Activated CD4-positive, alpha-beta T cell treated with anti-CD3 and anti-CD28 coated beads, Interleukin-2, Interleukin-6, amounts not matched to agents 100 ng/mL and 50 ng/mL, durations not matched to agents 16 hours and 8 hours (primary cell): ENCODE measurements around the gene GRIK3.

Source experiments
- DNase-seq: peaks from one replicate; pipeline ENCODE4 v3.0.0-alpha.2; 2020

Gene GRIK3

DNA sequence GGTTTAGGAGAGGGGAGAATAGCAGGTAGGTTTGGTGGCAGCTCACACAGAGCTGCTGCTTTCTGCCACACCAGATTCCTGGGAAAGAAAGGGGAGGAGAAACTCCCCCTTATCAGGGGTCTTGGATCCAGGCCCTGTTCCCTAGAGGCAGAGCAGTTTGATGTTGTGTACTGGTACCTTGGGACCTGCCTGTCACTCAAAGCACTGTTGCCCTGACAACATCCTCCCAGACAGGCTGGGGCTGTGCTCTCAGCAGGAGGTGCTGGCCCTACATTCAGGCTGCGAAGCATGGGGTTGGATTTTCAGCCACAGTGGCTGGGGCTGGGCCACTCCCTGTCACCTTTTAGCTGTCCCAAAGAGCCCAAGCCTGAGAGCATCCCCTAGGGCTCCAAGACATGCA is 188.0 kb downstream of the GRIK3 start:
- no peak for DNase-seq

DNA sequence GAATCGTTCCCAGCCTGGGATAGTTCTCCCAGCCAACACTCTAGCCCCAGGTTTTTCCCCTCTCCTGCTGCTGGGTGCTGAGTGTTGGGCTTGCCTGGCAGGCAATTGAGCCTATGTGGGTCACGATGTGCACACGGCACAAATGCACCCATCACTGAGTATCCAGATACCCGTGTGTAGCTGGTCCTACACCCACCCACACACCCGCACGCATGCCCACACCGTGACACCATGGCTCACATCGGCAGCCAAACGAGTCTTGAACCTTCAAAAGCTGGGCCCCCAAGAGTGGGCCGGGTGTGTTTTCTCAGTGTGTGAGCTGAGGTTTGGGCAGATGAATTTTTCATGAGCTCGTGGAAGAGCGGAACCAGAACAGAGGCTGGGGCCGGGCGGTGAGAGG is 188.5 kb downstream of the GRIK3 start:
- DNase-seq: no peak

DNA sequence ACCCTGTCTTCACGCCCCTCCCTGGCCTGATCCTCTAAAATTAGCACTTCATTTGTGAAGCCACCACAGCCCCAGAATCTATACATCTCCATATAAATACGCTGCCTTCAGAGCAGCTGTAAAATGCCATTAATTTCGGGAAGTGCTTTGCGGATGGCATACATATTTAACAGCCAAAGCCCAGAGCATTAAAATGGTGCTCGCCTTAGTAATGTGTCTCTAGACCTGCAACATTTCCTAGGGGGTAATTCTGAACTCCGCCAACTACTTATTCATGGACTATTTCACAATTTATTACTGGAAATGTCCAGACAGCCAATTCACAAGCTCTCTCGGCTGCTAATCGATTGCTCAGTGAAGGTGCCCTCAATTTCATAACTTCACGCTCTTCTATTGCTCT is 189.4 kb downstream of the GRIK3 start:
- DNase-seq: no peak

DNA sequence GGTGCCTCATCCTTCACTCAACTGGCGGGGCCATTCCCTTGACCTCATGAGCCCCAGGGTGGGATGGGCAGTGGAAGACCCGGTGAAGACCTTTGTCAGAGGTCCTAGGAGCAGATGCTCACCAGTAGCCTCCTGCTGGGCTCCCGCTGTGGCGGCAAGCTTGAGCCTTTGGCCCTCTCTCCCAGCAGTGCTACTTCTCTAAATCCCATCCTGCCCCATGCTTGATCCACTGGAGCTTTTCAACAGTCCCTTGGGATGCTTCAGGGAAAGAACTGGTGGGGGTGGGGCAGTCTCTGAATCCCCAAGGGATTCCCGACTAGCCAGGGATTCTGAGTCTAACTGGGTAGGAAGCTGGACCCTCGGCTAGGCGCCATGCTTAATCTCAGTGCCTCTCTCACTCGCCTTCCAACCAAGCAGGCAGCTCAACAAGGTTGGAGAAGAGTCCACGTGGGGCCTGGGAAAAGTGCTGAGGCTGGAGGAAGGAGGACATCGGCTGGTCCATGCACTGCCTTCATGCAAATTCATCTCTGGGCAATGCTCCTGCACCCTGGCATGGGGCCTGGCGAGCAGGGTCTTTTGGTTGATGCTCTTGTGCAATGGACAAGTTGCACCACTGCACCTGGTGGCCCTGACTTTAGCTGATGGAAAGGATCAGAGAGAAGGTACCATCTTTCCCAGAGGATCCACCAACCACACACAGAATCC is 190.3 kb downstream of the GRIK3 start:
- no peak for DNase-seq

- DNase-seq: no peak
These were observed 191.3 kb downstream of the GRIK3 start for GRCh38 chr1:36843027-36843426.

DNA sequence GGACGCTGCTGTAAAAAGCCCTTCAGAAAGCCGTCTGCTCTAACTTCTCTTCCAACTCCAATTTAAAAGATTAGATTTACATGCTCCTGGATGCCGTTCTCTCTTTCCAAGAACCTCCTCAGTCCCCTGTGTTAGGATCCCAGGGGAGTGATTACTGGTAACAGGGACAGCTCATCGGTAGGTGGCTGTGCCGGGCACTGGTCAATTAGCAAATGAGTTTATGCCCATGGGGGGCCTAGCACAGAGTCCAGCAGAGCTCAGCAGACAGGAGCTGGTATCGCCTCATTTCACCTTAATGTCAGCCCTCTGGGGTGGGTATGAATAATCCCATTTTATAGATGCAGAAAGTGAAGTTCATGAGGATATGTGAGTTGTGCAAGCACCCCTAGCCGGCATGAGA is 191.9 kb downstream of the GRIK3 start:
- no peak for DNase-seq

GRCh38 chr1:36839485-36839884 is 194.8 kb downstream of the GRIK3 start:
- DNase-seq: no peak

DNA sequence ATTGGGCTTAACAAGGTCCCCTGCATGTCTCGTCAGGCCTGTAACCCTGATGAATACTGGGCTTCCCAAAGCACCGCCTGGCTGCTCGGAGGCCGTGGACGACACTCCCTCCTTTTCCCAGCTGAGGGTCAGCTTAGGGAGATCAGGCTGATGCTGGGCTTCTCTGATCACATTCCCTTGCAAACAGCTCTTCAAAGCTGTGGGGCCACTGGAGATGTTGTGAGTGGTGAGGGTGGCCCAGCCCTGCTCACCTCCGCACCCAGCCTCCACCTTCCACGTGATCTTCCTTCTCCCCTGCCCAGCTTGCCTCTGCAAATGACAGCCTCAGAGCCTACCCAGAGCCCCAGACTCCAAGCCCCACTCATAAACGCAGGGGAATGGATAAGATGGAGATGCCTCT is 195.4 kb downstream of the GRIK3 start:
- no peak for DNase-seq

DNA sequence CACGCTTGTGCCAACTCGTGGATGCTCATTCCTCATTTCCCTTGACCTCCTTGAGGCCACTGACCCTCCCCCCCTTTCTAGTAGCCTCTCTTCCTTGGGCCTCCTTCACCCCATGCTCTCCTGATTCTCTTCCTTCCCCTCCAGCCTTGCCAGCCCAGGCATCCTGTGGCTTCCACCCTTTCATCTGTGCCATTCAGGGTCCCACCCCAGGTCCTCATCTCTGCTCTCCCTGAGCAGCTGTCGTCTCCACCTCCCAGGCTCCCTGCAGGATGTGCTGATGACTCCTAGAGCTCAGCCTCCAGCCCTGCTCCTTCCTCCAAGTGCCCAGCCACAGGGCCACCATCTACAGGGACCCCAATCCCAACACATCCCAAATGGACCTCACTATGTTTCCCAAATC is 197.4 kb downstream of the GRIK3 start:
- no peak for DNase-seq

DNA sequence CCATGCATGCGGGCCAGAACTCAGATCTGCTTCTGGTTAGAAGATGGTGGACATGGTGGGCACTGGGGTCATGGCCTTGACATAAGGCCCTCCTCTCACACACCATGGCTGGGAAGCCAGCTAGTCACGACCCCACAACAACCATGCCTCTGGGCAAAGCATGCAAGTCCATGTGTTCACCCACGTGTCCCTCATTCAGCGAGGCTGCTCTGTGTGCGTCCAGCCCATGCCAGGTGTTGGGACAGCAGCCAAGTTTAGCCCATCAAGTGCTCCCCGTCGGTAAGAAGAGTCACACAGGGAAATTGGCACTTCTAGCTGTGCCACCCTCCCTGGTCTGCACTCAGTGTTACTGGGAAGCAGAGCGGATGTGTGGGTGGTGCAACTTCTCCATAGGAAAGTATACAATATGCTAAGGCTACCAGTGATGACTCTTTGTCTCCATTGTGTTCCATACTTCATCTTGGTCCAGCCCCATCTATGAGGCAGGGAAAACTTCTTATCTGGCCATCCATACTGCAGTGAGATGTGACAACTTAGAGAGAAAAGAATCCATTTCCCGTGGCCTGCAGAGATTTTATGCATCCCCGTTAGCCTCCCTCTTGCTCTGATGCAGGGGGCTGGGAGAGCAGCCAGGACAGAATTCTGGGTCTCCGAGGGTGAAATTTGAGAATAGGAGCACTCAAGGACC is 198.0 kb downstream of the GRIK3 start:
- no peak for DNase-seq

DNA sequence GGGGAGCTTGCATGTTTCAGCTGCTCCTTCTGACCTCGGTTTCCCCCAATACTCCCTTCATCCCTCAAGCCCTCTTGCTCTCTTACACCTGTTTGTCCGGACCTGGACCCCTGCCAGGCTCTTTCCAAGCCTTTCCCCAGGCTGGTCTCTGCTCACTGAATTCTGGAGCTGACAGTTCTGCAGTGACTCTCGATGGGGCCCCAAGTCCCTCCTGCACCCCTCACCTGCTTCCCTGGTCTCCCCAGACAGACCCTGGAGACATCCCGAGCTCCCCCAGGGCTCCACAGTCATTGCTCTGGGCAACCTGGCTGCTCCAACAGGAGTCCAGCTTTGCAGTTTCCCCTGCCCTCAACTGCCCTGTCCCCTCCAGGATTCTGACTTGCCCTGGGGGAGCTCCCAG is 198.6 kb downstream of the GRIK3 start:
- no peak for DNase-seq

DNA sequence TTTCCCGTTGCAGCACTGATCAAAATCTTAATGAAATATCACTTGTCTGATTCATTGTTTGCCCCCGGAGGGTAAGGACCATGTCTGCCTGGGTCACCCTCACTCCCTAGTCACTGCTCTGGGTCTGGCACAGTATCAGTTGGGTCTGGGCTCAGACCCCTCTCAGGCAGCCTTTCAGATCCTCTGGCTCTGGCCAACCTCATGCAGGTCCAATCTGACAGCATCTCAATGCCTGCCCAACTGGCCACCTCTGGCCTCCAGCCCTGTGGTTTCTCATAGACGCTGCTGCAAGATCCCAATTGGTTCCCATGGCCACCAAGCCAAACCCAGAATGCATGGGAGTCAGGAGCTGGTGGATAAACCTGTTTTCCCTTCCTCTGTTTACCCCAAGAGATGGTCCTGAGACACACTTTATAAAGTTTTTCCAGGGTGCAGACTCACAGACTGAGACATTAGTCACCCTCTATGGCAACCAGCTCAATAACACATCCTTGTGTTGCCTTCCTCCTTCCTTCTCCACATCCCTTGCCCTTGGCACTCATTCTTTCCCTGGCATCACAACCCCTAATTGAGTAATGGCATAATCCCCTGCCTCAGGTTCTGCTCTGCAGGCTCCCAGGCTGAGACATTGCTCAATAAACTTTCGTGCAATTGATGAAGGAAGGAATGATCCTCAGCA is 199.2 kb downstream of the GRIK3 start:
- DNase-seq: no peak

DNA sequence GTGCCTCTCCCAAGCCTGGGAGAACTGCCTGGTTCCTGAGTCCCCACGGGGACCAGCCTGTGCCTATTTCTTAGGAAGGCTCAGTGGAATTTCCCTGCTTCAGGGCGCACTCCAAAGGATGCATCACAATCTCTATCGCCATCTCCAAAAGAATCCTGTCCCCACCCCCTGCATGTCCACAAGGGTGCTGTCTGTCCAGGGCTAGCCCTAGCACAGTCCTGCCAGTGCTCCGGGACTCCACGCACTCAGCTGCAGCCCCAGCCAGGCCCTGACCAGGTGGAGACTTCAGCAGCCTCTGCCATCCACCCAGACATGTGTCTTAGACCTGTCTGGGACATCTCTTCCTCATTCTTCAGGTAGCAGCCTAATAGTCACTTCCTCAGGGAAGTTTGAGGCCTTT is 199.7 kb downstream of the GRIK3 start:
- no peak for DNase-seq

DNA sequence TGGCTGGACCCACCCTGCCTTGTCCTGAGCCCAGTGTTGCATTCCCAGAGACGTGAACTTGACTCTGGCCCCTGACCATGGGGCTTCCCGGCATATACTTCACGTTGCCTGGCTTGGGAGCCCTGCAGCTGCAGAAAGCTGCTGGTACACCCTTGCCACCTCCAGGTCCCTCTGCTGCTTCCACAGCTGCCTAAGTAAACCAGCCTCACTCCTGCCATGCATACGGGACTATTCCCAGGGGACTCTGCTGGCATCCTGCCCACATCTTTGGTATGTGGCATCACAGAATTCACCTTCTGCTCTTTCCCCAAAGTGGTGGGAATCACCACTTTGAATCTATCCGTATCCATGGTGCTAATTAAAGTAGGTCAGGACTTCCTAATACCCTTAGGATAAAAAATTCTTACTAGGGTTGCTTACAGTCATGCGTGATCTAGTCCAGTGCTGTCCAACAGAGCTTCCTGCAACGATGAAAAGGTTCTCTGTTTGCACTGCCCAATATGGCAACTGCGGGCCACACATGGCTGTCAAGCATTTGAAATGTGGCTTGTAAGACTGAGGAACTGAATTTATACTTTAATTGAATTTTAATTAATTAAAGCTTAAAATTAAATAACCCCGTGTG is 203.0 kb downstream of the GRIK3 start:
- no peak for DNase-seq

- no peak for DNase-seq
These were observed 204.4 kb downstream of the GRIK3 start for GRCh38 chr1:36829961-36830360.

DNA sequence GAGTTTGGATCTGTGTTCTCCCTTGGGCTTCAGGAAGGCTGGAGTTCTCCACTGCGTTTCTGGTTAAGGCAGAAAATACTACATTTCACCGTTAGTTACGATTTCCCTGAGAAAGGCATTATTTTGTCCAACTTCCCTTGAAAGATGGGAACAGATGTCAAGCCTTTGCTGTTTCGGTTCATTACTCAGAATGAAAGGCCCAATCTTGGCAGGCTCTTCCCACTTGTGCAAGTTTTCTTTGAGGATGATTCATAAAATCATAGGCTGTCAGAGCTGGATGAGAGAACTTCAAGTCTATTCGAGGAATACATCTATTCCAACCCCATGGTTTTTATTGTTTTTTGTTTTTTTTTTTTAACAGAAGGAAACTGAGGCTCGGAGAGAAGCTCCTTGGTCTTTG is 205.2 kb downstream of the GRIK3 start:
- no peak for DNase-seq

- DNase-seq: no peak
These were observed 209.1 kb downstream of the GRIK3 start for GRCh38 chr1:36825226-36825625.

- no peak for DNase-seq
These were observed 209.9 kb downstream of the GRIK3 start for GRCh38 chr1:36824390-36824861.

DNA sequence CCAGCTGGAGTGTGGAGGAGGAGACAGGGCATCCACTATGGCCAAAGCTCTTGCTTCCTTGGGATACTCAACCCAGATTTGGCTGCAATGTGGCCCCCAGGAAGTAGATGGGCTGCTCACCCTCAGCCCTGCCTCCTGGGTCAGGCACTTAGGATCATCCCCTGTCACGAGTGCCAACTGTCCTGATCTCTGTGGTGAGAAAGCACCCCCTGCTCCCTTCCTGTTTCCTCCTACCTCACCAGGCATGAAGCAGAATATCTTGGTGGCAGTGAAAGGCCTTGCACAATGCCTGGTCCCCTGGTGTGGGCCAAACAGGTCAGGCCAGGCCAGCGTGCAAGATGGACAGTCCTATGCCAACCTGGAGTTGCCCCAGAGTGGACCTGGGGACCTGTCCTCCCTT is 211.7 kb downstream of the GRIK3 start:
- no peak for DNase-seq

- DNase-seq: no peak
These were observed 212.9 kb downstream of the GRIK3 start for GRCh38 chr1:36821386-36821785.

- no peak for DNase-seq
These were observed 215.5 kb downstream of the GRIK3 start for GRCh38 chr1:36818771-36819170.

GRCh38 chr1:36816348-36816747 is 218.0 kb downstream of the GRIK3 start:
- DNase-seq: no peak

- DNase-seq: no peak
These were observed 219.5 kb downstream of the GRIK3 start for GRCh38 chr1:36814774-36815173.

- DNase-seq: no peak
These were observed 220.2 kb downstream of the GRIK3 start for GRCh38 chr1:36814083-36814482.
